ENCODE measurements around the gene CENPX.

Gene CENPX

DNA sequence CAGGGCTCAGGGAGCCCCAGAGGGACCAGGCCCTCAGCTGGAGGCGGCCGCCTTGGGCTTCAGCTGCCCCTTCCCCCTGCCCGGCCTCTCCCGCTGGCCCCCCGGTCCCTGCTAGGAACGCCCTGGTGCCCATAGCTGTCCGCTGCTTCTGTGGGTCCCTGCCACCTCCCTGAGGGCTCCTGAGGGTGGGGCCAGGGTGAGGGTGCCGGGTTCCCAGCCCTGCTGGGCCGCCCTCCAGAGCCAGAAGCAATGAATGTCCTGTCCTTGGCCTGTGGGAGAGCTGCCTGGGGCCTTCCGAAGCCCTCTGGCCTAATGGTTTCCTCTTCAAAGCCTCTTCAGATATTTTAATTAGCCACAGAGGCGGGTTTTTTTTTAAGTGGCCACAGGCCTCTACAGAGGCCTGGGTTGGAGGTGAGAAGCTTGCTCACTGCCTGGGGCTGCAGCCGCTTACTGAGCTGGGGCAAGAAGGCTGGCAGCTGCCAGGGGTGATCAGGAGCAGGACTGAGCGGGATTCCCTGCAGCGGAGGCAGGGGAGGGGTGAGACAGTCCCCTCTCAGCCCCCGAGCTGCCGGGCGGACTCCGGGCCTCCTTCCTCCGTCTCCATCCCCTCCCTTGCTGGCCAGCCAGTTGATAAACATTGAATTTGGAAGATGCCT lies 9.9 kb downstream of the CENPX start:
- peaks cover 5% of the 10 kb centered on the region; the same call in 1 of the 2 replicates for H3K36me3 ChIP-seq
- TF ChIP-seq, protein P1, sequence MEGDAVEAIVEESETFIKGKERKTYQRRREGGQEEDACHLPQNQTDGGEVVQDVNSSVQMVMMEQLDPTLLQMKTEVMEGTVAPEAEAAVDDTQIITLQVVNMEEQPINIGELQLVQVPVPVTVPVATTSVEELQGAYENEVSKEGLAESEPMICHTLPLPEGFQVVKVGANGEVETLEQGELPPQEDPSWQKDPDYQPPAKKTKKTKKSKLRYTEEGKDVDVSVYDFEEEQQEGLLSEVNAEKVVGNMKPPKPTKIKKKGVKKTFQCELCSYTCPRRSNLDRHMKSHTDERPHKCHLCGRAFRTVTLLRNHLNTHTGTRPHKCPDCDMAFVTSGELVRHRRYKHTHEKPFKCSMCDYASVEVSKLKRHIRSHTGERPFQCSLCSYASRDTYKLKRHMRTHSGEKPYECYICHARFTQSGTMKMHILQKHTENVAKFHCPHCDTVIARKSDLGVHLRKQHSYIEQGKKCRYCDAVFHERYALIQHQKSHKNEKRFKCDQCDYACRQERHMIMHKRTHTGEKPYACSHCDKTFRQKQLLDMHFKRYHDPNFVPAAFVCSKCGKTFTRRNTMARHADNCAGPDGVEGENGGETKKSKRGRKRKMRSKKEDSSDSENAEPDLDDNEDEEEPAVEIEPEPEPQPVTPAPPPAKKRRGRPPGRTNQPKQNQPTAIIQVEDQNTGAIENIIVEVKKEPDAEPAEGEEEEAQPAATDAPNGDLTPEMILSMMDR (IDR thresholded peaks at IDR 0.05; ENCODE audit: low read depth, low read length) = no peak

DNA sequence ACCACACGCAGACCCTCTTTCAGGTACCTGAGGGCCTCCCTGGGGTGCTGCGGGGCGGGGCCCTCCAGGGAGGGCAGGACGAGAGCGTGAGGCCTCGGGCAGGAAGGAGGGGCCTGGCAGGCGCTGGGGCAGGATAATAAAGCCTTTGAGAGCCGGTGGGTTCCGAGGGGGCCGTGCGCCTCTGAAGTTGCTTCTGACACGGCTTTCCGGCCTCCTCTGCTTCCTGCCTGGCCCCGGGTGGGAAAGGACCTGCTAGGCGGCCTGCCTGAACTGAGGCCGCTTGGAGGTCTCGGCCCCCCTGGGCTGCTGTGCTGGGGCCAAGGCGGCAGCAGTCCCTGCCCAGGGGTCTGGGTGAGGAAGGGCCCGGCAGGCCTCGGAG lies 10.4 kb downstream of the CENPX start:
- TF ChIP-seq, protein P1 (IDR thresholded peaks at IDR 0.05; ENCODE audit: low read depth, low read length) = no peak
- H3K27me3 ChIP-seq = no peaks in the 10 kb centered on the region
- H3K9me3 ChIP-seq = no peaks in the 10 kb centered on the region
- peaks cover 5% of the 10 kb centered on the region; the same call in 1 of the 2 replicates for H3K36me3 ChIP-seq
- no peak overlapping the region for H3K4me3 ChIP-seq (ENCODE audit: low read depth, low read length)
- no peak for DNase-seq
- H3K4me1 ChIP-seq = peaks cover 23% of the 10 kb centered on the region

More for the DNA sequence above, 9.9 kb downstream of the CENPX start:
- H3K4me3 ChIP-seq (ENCODE audit: low read depth, low read length) = no peak overlapping the region
- peak; percentile 64 for DNase-seq
- peaks cover 23% of the 10 kb centered on the region for H3K4me1 ChIP-seq
- no peaks in the 10 kb centered on the region for H3K27me3 ChIP-seq
- H3K9me3 ChIP-seq = no peaks in the 10 kb centered on the region

DNA sequence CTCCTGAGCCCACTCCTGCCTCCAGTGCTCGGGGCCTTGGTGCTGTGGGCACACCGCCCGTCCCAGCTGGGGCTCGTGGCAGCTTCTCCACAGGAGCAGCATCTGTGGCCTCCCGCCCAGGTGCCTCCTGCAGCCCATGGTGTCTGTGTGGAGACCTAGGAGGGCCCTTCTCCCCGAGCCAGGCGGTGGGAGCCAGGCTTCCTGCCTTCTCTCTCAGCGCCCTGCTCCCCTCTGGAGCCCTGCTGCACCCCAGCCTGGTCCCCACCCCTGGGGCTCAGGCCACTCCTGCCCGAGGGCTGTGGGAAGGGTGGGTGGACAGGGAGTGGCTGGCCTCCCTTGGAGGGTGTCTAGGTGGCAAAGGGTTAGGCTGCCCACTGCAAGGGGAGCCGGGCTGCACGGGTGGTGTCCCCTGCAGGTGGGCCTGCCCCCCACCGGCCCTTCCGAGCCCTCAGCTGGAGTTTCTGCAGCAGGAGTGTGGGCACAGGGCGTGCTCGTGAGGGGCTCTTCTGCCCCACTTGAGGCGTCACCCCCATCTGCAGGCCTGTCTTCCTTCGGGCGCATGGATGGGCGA lies 11.0 kb downstream of the CENPX start:
- no peak for DNase-seq
- peaks cover 5% of the 10 kb centered on the region; the same call in 1 of the 2 replicates for H3K36me3 ChIP-seq
- TF ChIP-seq, protein P1 (IDR thresholded peaks at IDR 0.05; ENCODE audit: low read depth, low read length) = no peak
- no peak overlapping the region for H3K4me3 ChIP-seq (ENCODE audit: low read depth, low read length)
- no peaks in the 10 kb centered on the region for H3K27me3 ChIP-seq
- H3K4me1 ChIP-seq = peaks cover 26% of the 10 kb centered on the region
- H3K9me3 ChIP-seq = no peaks in the 10 kb centered on the region

DNA sequence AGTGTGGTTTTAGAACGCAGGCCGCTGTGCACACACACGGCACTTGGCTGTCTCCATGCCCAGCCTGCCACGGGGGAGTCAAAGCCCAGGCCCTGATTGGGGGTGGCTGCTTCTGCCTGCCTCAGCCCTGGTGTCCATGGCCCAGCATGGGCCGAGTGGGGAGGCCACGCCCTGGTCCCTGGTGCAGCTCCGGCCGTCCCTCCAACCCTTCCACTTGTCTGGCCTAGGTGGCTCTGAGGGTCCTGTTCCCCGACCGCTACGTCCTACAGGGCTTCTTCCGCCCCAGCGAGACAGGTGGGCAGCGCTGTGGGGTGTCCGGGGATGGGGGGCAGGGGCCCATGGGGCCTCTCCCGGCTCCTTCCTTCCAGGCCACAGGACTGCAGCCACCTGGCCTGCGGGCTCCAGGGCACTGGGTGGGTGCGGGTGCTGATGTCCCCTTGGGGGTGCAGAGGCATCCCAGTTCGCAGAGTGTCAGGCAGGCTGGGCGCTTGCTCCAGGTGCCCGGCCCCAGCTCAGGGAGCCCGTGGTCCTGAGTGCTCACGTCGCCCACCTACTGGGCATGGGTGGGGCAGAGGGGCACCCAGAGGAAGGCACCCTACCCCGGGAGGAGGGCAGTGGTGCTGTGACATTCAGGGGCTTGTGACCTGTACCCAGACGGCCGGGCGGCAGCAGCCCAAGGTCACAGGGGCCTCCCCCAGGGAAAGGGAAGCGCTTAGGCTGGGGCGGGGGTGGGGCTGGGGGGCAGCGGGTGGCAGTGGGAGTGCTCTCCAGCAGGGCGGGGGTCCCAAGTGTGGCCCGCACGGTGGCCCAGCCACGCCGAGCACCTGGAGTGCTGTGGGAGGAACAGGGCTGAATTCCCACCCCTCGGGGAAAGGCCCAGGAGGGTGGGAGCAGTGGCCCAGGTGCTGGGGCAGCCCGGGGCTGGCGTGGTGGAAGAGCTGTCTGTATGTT lies 11.8 kb downstream of the CENPX start:
- H3K36me3 ChIP-seq = peaks cover 5% of the 10 kb centered on the region; the same call in 1 of the 2 replicates
- peaks cover 33% of the 10 kb centered on the region for H3K4me1 ChIP-seq
- DNase-seq = no peak
- H3K27me3 ChIP-seq = no peaks in the 10 kb centered on the region
- H3K4me3 ChIP-seq (ENCODE audit: low read depth, low read length) = no peak overlapping the region
- no peaks in the 10 kb centered on the region for H3K9me3 ChIP-seq
- TF ChIP-seq, protein P1 (IDR thresholded peaks at IDR 0.05; ENCODE audit: low read depth, low read length) = no peak

DNA sequence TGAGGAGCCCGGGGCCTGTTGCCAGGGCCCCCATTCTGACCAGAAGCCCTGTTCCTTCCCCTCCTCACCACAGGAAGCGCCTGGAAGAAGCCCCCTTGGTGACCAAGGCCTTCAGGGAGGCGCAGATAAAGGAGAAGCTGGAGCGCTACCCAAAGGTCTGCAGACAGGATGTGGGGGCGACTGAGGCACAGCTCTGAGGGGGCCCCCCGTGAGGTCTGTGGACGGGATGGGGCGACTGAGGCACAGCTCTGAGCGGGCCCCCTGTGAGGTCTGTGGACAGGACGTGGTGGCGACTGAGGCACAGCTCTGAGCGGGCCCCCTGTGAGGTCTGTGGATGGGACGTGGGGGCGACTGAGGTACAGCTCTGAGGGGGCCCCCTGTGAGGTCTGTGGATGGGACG lies 13.3 kb downstream of the CENPX start:
- TF ChIP-seq, protein P1 (IDR thresholded peaks at IDR 0.05; ENCODE audit: low read depth, low read length) = no peak
- H3K27me3 ChIP-seq = no peaks in the 10 kb centered on the region
- no peak for DNase-seq
- peaks cover 5% of the 10 kb centered on the region; the same call in 1 of the 2 replicates for H3K36me3 ChIP-seq
- H3K9me3 ChIP-seq = no peaks in the 10 kb centered on the region
- no peak overlapping the region for H3K4me3 ChIP-seq (ENCODE audit: low read depth, low read length)
- peaks cover 32% of the 10 kb centered on the region for H3K4me1 ChIP-seq

All from BE2C (cell line).